Transverse colon (tissue), 4 donors: ENCODE measurements around the gene LRRC26. TPM values are rescaled to one million over a fixed set of nuclear protein-coding genes. Genes with fewer than 3 reads are reported as not detected.

Source experiments
- DNase-seq: peaks from one replicate; pipeline ENCODE4 v3.0.0-alpha.2; 2019
- H3K27ac ChIP-seq, 4 donors: fragments of 200-600 bp; sonication (generic); 2 replicates each; pipeline ENCODE4 v1.5.1; 2016 to 2018; ENCODE audit warnings: inconsistent platforms in 4 of 4
- H3K27me3 ChIP-seq: fragments of 200-600 bp; sonication (generic); 2 replicates; pipeline ENCODE4 v1.5.1; 2017; ENCODE audit warnings: inconsistent platforms
- H3K36me3 ChIP-seq, 4 donors: fragments of 200-600 bp; sonication (generic); 2 replicates each; pipeline ENCODE4 v1.5.1; 2017 to 2019; ENCODE audit warnings: inconsistent platforms in 4 of 4
- H3K4me1 ChIP-seq, 4 donors: fragments of 200-600 bp; sonication (generic); 2 replicates each; pipeline ENCODE4 v1.5.1; 2017 to 2020; ENCODE audit warnings: inconsistent platforms in 4 of 4
- H3K4me3 ChIP-seq, 4 donors: fragments of 200-600 bp; sonication (generic); 1 replicate in 1 of 4; 2 replicates in 3 of 4; pipeline versions ENCODE4 v1.5.1 to v1.6.1; 2017 to 2019; ENCODE audit warnings: inconsistent platforms in 4 of 4
- H3K9me3 ChIP-seq, 2 donors: fragments of 200-600 bp; sonication (generic); 2 replicates each; pipeline ENCODE4 v1.5.1; 2017 to 2019; ENCODE audit warnings: inconsistent platforms in 2 of 2
- EP300 ChIP-seq: sonication (generic); formaldehyde crosslinking; IDR thresholded peaks from one replicate; pipeline ENCODE4 v1.6.1; 2017; ENCODE audit warnings: antibody characterized with exemption, low read depth
- POLR2A ChIP-seq: fragments of 450-650 bp; IDR thresholded peaks from one replicate; pipeline ENCODE4 v1.6.1; 2016; ENCODE audit warnings: antibody characterized with exemption, mild to moderate bottlenecking, moderate library complexity
- POLR2AphosphoS5 ChIP-seq, 3 donors: sonication (generic); formaldehyde crosslinking; IDR thresholded peaks; one replicate each; pipeline ENCODE4 v1.6.1; 2016; ENCODE audit warnings: antibody characterized with exemption in 3 of 3
- WGBS, 2 donors: methylation state at CpG; one replicate each; pipeline ENCODE4 v1.1.5; 2018; ENCODE audit warnings: low coverage in 1 of 2; 5-methylcytosine and 5-hydroxymethylcytosine counted together
- in situ Hi-C, 4 donors: fragments of 200-750 bp; cut with MboI; loops; one replicate each; pipeline versions ENCODE4 v1.15.0 to v1.15.1; 2017; ENCODE audit warnings: low sequenced_read_pairs in 3 of 4, low pct_ligation_motif_present in 1 of 4, low pct_unique_long_range_greater_than_20kb in 1 of 4
- intact Hi-C: fragments of 100-400 bp; cut with DNase I; formaldehyde crosslinking; loops from one replicate; pipeline ENCODE4 v1.15.1; 2023; ENCODE audit warnings: low total_unique reads
- total RNA-seq, 4 donors: library from RNA; depleted of rRNA; stranded (reverse); fragments of >200 nt; gene quantifications; one replicate each; pipeline ENCODE4 v1.1.0, GENCODE V29; 2016
- TF ChIP-seq, protein P1 (sequence below), 5 experiments: fragments of 200-600 bp in 3 of 5; fragments of 450-650 bp in 2 of 5; sonication (generic) in 3 of 5; IDR thresholded peaks; 1 replicate in 2 of 5; 2 replicates in 3 of 5; pipeline ENCODE4 v1.5.1; 2016 to 2017; ENCODE audit warnings: antibody characterized with exemption in 5 of 5, inconsistent platforms in 3 of 5, mild to moderate bottlenecking in 2 of 5, moderate library complexity in 1 of 5

The LRRC26 gene
- total RNA-seq, 4 donors from 2014 or later = 31.8 to 437 (median 64.8) TPM

DNA sequence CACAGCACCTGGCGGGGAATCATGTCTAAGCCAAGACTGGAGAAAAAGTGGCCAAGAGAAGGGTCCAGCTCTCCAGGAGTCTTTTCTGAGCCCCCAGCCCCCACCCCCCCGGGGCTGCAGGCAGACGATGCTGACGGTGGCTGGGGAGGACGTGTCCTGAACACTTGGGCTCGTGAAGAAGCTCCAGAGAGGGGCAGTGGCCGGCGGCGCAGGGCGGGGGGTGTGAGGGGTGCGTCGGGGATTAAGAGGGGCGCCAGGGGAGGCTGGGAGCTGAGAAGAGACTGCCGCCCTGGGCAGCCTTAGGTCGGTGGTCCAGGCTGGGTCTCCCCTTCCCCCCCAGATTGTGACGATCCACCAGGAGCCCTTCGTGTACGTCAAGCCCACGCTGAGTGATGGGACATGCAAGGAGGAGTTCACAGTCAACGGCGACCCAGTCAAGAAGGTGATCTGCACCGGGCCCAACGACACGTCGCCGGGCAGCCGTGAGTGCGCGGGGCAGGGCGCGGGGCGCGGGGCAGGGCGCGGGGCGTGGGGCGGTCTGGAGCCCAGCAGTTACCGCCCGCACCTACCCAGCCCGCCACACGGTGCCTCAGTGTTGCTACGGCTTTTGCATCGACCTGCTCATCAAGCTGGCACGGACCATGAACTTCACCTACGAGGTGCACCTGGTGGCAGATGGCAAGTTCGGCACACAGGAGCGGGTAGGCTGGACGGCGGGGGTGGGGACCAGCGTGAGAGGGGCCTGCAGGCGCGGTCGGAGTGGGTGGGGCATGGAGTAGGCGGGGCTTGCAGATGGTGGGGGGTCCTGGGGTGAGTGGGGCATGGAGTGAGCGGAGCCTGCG, 8.9 kb downstream of the LRRC26 start:
- TF ChIP-seq POLR2AphosphoS5 (IDR thresholded peaks at IDR 0.05) = no peak
- Histone ChIP-seq H3K27me3 (peaks cover 100% of the 10 kb centered on the region), H3K9me3 (no peaks in the 10 kb centered on the region), H3K4me3 (no peak overlapping the region), H3K27ac (no peak overlapping the region), H3K4me1 (peaks cover 9 to 30% (median 27%) of the 10 kb centered on the region in 4 donors), H3K36me3 (no peaks in the 10 kb centered on the region)
- intact Hi-C loops = no loop called here
- in situ Hi-C loops = no loop called here
- 42% methylated on average over 41 of the region's 56 CpGs; no CpG with 5 or more reads in 1 of the 2 donors for WGBS, 2 donors
- DNase-seq = no peak

DNA sequence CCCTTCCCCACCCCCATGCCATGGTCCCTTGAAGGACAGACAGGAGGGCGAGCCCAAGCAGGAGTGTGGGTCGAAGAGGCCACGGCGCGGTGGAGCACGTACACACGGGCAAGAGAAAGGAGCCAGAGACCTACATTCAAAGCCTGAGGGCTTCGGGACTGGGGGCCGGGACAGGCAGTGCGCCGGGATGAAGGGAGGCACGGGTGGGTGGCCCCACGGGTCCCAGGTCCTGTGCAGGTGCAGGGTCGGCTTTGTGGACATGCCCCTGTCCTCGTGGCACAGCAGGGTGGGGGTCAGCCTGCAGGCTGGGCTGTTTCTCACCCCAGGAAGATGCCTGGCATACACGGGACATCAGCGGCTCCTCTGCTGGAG, 9.8 kb downstream of the LRRC26 start:
- DNase-seq = no peak
- Histone ChIP-seq H3K36me3 (no peaks in the 10 kb centered on the region), H3K4me1 (peaks cover 9 to 30% (median 27%) of the 10 kb centered on the region in 4 donors), H3K27me3 (peaks cover 100% of the 10 kb centered on the region), H3K4me3 (no peak overlapping the region), H3K27ac (no peak overlapping the region), H3K9me3 (no peaks in the 10 kb centered on the region)
- no peak for TF ChIP-seq POLR2AphosphoS5 (IDR thresholded peaks at IDR 0.05)
- TF ChIP-seq, protein P1, sequence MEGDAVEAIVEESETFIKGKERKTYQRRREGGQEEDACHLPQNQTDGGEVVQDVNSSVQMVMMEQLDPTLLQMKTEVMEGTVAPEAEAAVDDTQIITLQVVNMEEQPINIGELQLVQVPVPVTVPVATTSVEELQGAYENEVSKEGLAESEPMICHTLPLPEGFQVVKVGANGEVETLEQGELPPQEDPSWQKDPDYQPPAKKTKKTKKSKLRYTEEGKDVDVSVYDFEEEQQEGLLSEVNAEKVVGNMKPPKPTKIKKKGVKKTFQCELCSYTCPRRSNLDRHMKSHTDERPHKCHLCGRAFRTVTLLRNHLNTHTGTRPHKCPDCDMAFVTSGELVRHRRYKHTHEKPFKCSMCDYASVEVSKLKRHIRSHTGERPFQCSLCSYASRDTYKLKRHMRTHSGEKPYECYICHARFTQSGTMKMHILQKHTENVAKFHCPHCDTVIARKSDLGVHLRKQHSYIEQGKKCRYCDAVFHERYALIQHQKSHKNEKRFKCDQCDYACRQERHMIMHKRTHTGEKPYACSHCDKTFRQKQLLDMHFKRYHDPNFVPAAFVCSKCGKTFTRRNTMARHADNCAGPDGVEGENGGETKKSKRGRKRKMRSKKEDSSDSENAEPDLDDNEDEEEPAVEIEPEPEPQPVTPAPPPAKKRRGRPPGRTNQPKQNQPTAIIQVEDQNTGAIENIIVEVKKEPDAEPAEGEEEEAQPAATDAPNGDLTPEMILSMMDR (IDR thresholded peaks at IDR 0.05) = no peak
- TF ChIP-seq POLR2A = no peak
- no peak for TF ChIP-seq EP300
- intact Hi-C loops (no loop called here), in situ Hi-C loops (no loop called here)
- 60 to 70% methylated on average over 4 to 17 of the region's 17 CpGs for WGBS, 2 donors

DNA sequence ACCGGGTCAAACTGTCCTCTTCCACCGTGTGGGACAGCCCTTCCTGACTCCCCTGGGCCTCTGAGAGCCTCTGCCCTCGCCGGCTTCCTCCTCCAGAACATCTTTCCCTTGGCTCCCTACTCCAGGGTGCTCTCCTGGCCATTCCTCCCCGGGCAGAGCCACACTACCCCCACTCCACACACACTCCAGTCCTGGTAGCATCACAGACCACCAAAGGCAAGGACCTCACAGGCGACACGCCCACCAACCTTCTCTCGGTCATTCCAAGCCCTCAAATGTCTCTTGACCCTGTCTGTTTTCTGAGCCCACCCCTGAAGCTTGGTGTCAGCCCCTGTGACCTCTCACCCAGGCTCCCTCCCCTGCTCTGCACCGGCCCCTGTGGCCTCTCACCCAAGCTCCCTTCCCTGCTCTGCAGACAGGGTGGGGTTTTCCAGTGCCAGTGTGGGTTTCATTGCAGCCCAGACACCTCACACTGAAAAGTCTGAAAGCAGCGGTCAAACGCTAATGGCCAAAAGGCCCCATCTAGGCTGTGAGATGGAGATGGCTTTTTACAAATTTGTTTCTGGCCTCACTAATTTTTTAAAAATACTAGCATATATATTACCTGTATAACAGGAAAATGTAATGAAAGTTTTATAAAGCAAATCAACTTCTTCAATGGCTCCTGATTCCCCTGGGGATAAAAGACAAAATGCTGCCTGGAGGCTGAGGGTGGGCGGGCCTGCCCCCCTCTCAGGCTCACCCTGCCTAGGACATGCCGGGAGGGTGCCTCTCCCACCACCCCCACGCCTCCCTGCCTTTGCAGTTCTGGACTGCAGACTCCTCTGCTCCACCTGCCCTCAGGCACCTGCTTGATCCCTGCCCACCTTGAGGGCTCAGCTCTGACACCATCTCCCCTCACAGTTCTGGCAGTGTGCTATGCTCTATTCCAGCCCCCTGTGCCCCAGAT, 10.5 kb downstream of the LRRC26 start:
- no peak for DNase-seq
- H3K27ac ChIP-seq = no peak overlapping the region
- H3K9me3 ChIP-seq = no peaks in the 10 kb centered on the region
- no peaks in the 10 kb centered on the region for H3K36me3 ChIP-seq
- intact Hi-C loops = no loop called here
- H3K4me1 ChIP-seq = peaks cover 9 to 30% (median 27%) of the 10 kb centered on the region in 4 donors
- 35 to 40% methylated on average over 6 to 14 of the region's 14 CpGs for WGBS, 2 donors
- peaks cover 94% of the 10 kb centered on the region for H3K27me3 ChIP-seq
- TF ChIP-seq, protein P1 (IDR thresholded peaks at IDR 0.05) = no peak
- TF ChIP-seq POLR2AphosphoS5 (IDR thresholded peaks at IDR 0.05) (no peak), EP300 (no peak), POLR2A (no peak)
- no peak overlapping the region for H3K4me3 ChIP-seq
- in situ Hi-C loops = no loop called here

DNA sequence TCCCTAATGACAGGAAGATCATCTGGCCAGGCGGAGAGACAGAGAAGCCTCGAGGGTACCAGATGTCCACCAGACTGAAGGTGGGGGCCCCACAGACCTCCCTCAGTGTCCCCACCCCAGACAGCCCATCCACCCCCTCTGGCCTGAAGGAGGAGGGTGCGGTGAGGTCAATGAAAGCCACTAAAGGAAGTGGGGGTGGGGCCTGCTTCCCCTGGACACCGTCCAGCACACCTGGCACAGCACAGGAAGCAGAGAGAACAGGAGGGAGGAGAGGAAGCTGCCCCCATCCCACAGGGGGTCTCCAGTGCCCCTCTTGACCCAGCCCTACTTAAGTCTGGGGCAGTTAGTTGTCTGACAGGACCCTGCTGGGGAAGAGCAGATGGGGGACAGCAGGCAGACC, 11.2 kb downstream of the LRRC26 start:
- 20% methylated on average over 4 of the region's 4 CpGs; no CpG with 5 or more reads in 1 of the 2 donors for WGBS, 2 donors
- H3K4me1 ChIP-seq = peaks cover 9 to 29% (median 27%) of the 10 kb centered on the region in 4 donors
- peak; percentile 41 for DNase-seq
- in situ Hi-C loops (no loop called here), intact Hi-C loops (no loop called here)
- H3K27me3 ChIP-seq = peaks cover 86% of the 10 kb centered on the region
- H3K27ac ChIP-seq = no peak overlapping the region
- no peaks in the 10 kb centered on the region for H3K9me3 ChIP-seq
- H3K4me3 ChIP-seq = no peak overlapping the region
- H3K36me3 ChIP-seq = no peaks in the 10 kb centered on the region
- no peak for TF ChIP-seq POLR2A
- TF ChIP-seq, protein P1 (IDR thresholded peaks at IDR 0.05) = no peak
- no peak for TF ChIP-seq POLR2AphosphoS5 (IDR thresholded peaks at IDR 0.05)
